Stimulated activated naive CD4-positive, alpha-beta T cell treated with Interleukin-2 at 50 U/mL for 16 hours (primary cell): ENCODE results near the gene ZNF565.
"Not testable (repeated sequence)": the region's sequence is repeated elsewhere in the genome, so short reads cannot be mapped to it uniquely, and the experiment has no call there.

Experiments used
- DNase-seq: peaks from one replicate; lab custom pipeline; 2025; lab: John Stamatoyannopoulos, UW

Gene ZNF565

DNA sequence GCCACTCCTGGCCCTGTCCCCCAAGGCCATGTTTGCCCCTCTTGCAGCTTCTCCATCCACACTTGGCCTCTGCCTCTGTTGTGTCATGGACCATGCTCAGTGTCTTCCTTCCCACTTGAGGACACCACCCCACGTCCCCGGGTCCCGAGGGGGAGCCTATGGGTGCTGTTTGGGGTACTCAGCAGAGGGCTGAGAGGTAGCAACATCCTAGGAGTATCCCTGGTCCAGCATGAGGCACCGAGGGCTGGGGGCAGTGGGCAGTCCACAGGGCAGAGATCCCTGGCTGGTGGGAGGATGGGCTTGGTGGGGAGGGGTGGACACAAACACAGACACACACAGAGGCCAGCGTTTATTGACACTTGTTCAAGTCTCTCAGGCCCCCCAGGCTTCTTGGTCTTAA is 63.9 kb downstream of the ZNF565 start:
- no peak for DNase-seq

DNA sequence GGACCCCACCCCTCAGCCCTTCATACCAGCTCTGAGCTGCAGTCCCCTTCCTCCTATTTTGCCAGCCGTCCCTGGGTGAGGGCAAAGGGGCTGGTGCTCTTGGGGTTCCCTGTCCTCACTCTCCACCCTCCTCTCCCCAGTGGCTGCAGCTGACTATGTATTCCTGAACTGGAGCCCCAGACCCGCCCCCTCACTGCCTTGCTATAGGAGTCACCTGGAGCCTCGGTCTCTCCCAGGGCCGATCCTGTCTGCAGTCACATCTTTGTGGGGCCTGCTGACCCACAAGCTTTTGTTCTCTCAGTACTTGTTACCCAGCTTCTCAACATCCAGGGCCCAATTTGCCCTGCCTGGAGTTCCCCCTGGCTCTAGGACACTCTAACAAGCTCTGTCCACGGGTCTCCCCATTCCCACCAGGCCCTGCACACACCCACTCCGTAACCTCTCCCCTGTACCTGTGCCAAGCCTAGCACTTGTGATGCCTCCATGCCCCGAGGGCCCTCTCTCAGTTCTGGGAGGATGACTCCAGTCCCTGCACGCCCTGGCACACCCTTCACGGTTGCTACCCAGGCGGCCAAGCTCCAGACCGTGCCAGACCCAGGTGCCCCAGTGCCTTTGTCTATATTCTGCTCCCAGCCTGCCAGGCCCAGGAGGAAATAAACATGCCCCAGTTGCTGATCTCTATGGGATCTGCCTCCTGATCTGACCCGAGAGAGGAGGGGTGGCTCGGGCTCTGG is 64.6 kb downstream of the ZNF565 start:
- DNase-seq = no peak

DNA sequence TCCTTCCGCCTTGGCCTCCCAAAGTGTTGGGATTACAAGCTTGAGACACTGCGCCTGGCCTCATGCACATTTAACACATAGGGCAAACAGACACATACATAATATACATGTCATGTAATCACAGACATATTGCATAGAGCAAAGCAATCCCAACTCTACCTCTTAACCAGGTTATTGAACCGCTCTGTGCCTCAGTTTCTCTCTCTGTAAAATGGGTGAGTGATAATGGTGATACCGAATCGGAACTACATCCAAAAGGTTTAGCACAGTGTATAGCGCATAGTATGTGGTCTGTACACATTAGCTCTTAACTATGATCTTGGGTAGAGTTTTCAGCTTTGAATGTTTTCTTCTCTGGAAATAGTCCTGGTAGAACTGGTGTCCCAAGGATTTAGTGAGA is 69.8 kb downstream of the ZNF565 start:
- no peak for DNase-seq

DNA sequence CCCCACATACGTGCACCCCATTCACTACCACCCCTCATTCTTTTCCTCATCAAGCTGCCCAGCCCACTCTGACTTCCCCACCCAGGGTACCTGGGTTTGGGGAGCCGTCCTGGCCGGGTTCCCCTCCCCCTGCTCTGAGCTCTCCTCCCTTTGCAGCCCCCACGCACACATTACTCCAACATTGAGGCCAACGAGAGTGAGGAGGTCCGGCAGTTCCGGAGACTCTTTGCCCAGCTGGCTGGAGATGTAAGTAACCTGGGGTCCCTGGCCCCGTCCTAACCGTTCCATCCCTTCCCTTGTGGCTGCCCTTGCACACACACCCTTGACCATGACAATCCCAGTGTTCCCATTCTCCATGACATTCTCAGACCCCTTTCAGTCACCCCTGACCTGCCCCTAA is 72.0 kb downstream of the ZNF565 start:
- DNase-seq = no peak

DNA sequence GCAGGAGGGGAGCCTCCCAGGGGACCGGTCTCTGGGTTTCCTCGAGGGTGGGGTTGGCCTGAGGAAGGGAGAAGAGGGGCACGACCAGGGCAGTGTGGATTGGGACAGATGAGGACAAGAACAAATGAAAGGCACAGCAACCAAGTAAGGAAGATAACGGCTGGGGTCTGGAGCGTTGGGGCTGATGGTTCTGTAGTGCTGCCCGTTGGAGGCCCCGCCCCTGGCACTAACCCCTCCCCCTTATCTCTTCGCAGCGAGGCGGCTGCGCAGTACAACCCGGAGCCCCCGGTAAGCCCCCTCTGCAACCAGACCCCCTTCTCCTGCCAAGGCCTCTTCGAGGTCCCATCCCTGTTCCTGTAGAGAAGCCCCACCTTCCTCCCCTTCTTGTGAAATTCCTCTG is 72.4 kb downstream of the ZNF565 start:
- no peak for DNase-seq

DNA sequence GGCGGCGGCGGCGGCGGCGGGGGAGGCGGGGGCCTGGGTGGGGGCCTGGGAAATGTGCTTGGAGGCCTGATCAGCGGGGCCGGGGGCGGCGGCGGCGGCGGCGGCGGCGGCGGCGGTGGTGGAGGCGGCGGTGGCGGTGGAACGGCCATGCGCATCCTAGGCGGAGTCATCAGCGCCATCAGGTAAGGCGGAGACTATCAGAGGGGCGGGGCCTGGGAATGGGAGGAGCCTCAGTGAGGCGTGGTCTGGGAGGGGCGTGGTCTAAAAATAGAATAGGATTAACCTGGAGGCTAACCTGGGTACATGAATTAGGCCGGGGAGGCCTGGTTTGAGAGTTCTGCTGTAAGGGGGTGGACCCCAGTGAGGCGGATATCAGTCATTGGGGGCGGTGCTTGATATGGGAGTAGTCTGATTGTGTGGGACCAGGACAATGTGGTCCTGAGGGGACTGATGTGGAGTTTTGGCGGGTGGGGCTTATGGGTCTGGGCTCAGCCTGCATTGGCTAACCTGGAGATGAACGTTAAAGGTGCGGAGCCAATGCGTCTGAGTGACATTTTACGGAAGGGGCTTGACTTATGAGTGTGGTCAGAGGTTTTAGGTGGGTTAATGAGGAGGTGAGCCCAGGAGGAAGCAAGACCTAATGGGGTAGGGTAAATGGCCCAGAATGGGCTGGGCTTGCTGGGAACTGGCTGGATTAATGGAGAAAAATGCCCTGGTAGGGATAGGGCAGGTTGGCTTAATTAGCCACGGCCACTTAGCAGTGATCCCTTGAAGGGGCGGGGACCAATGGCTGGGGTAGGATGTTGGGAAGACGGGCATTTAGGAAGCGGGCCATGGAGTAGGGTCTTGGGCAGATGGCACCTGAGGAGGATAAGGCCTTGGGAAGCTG is 73.2 kb downstream of the ZNF565 start:
- DNase-seq = peak; percentile 82

DNA sequence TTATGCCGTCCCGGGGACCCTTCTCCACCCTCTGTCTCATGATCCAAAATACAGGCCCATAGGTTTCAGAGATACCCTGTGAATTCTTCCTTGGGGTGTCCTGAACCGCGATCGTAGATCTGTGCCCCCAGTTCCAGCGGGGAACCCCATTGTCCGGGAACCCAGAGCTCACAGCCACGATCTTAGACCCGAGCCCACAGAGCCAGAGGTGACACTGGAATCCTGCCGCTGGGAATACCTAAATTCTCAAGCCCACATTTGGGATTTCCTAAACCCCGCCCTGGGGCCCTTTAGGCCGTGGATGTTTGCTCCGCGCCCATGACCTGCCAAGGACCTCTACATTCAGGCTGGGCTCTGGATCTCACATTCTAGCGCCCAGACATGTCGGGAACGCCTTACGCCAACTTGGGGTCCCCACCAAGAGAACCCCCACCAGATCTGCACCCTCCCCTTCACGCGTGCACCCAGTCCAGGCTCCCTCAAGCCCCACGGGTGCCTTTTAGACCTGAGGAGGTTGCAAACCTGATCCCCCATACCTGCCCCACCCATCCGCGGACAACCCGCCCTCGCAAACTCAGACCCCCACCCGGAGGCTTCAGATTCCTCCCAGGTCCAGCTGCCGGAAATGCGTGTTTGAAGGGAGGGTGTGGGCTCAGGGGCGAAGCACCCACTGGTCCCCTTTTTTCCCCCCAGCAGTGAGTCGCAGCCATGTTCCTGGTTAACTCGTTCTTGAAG is 74.0 kb downstream of the ZNF565 start:
- DNase-seq = peak; percentile 36

DNA sequence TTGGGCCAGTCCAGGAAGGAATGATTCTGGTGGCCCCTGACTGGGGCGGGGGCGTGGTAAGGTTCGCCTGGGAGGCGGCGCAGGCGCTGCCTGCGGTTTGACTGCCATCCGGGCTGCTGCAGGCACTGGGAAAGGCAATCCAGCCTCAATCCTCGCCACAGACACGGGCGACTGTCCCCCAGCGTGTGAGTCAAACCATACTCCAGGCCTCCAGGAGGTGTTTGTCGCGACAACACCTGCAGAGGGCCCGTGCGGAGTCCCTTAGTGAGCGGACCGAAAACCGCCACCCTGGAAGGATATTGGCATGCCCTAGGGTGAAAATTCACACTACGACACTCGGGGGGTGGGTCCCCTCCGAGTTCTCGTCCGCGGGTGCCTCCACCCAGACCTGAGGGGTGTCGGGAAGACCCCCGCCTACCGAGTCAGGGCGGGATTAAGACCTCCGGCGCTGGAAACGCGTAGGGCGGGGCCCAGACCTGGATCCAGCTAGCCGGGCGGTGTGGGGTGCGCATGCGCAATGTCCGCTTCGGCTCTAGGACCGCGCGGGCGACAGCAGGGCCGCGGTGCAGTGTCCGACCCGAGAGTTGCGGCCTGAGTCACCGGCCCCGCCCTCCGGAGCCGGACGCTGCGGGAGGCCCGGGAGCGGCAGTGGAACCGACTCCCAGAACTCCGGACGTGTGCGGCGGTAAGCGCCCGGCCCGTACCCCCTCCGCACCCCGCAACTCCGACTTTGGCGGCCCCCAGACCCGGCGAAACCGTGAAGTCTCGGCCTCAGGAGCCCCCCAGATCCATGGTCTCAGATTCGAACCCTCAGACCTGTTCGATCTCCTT is 74.8 kb downstream of the ZNF565 start, which contains the start of gene CAPNS1:
Gene CAPNS1 (plus strand): TSS at position 594 of the 831 bp plus-strand sequence. CDS start 946 bp downstream, outside the sequence.
- DNase-seq = peak; percentile 89

DNA sequence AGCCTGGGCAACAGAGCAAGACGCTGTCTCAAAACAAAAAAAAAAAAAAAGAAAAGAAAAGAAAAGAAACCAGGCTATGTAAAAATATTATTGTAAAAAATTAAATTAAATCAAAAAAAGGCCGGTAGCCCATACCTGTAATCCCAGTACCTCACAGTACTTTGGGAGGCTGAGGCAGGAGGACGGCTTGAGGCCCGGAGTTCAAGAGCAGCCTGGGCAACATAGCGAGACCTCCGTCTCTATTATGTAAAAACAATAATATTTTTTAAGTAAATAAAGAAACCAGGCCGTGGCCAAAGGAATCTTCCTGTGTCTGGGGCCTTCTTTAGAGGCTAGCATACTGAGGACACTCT is 75.4 kb downstream of the ZNF565 start:
- no peak for DNase-seq

DNA sequence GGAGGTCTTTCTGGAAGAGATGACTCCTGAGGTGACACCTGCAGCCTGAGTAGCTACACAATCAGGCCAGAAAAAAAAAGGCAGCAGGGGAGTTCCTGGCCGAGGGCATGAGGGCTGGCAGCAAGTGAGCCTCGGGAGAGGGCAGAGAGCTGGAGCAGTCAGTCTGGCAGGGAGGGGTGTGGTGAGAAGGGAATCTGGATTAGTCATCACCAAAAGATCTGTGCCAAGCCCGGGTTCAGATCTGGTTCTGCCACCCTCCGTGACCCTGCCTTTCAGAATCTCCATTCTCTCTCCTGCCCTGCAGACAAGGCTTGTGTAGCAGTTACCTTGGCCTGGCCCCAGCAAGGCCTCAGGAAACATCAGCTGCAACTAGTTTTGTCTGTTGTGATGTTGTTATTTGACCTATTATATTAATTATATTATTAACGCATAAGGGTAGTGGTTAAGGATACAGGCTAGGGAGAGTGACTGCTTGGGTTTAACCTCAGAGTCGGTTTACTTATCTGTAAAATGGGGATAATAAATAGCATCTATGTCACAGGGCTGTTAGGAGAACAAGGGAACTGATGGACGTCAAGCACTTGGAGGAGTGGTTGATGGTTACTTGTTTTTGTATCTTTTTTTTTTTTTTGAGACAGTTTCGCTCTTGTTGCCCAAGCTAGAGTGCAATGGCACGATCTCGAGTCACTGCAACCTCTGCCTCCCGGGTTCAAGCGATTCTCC is 77.3 kb downstream of the ZNF565 start:
- DNase-seq = no peak

DNA sequence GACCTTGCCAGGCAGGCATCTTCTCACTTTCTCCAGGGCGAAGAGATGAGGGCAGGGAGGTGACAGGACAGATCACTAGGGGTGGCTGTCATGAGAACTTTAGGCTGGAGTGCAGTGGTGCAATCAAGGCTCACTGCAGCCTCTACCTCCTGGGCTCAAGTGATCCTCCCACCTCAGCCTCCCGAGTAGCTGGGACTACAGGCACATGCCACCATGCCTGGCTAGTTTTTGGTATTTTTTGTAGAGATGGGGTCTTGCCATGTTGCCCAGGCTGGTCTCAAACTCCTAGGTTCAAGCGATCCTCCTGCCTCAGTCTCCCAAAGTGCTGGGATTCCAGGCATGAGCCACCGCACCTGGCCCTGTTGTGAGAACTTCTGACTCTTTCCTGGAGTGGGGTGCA is 79.6 kb downstream of the ZNF565 start:
- DNase-seq = not testable (repeated sequence)
